HepG2 (cell line): ENCODE results near the gene C20orf204. TPM values are rescaled to one million over a fixed set of nuclear protein-coding genes. Genes with fewer than 3 reads are reported as not detected.

Experiments
- FOSL1 ChIP-seq: sonication (generic); formaldehyde crosslinking; IDR thresholded peaks from 2 replicates; pipeline ENCODE4 v1.9.0; 2021; ENCODE audit warnings: missing genetic modification reagents, borderline replicate concordance
- HBP1 ChIP-seq: IDR thresholded peaks from 2 replicates; pipeline ENCODE4 v1.6.1; 2016; ENCODE audit warnings: low read depth, control low read depth
- IKZF5 ChIP-seq: IDR thresholded peaks from 2 replicates; pipeline ENCODE4 v1.6.1; 2018; ENCODE audit warnings: missing genetic modification reagents, mild to moderate bottlenecking, missing compliant biosample characterization
- LBX2 ChIP-seq: sonication (generic); formaldehyde crosslinking; IDR thresholded peaks from 2 replicates; pipeline ENCODE4 v1.5.0; 2020; ENCODE audit warnings: missing genetic modification reagents, mild to moderate bottlenecking, borderline replicate concordance
- NFKBIZ ChIP-seq: IDR thresholded peaks from 2 replicates; pipeline ENCODE4 v1.6.1; 2018; ENCODE audit warnings: missing genetic modification reagents, missing compliant biosample characterization
- NR3C1 ChIP-seq: sonication (generic); formaldehyde crosslinking; IDR thresholded peaks from 2 replicates; pipeline ENCODE4 v1.4.0; 2020; ENCODE audit warnings: missing genetic modification reagents
- PRDM10 ChIP-seq: sonication (generic); formaldehyde crosslinking; IDR thresholded peaks from 2 replicates; pipeline ENCODE4 v1.4.0; 2020; ENCODE audit warnings: low read depth, missing genetic modification reagents
- RELA ChIP-seq: sonication (generic); formaldehyde crosslinking; IDR thresholded peaks from 2 replicates; pipeline ENCODE4 v1.4.0; 2020; ENCODE audit warnings: missing genetic modification reagents
- RFX3 ChIP-seq: IDR thresholded peaks from 2 replicates; pipeline ENCODE4 v1.6.1; 2016; ENCODE audit warnings: missing biosample characterization, missing genetic modification reagents
- YY1 ChIP-seq: IDR thresholded peaks from 2 replicates; pipeline ENCODE4 v1.6.1; 2011; ENCODE audit warnings: low read length, low read depth, moderate library complexity, mild to moderate bottlenecking; ENCODE audit not compliant: insufficient read depth, insufficient replicate concordance
- ZBTB46 ChIP-seq: sonication (generic); formaldehyde crosslinking; IDR thresholded peaks from 2 replicates; pipeline ENCODE4 v1.4.0; 2020; ENCODE audit warnings: mild to moderate bottlenecking, missing genetic modification reagents, borderline replicate concordance
- ZFP62 ChIP-seq: sonication (generic); formaldehyde crosslinking; IDR thresholded peaks from 2 replicates; pipeline ENCODE4 v1.4.0; 2020; ENCODE audit warnings: missing genetic modification reagents
- ZFX ChIP-seq: sonication (generic); formaldehyde crosslinking; IDR thresholded peaks from 2 replicates; pipeline ENCODE4 v1.4.0; 2020; ENCODE audit warnings: mild to moderate bottlenecking, low read depth, missing genetic modification reagents, moderate library complexity
- ZNF160 ChIP-seq: sonication (generic); formaldehyde crosslinking; IDR thresholded peaks from 2 replicates; pipeline ENCODE4 v1.8.0; 2022; ENCODE audit warnings: mild to moderate bottlenecking, inconsistent platforms, missing genetic modification reagents
- ZNF264 ChIP-seq: sonication (generic); formaldehyde crosslinking; IDR thresholded peaks from 2 replicates; pipeline ENCODE4 v1.4.0; 2020; ENCODE audit warnings: missing genetic modification reagents
- ZNF614 ChIP-seq: IDR thresholded peaks from 2 replicates; pipeline ENCODE4 v1.6.1; 2018; ENCODE audit warnings: missing biosample characterization, missing genetic modification reagents, inconsistent platforms, borderline replicate concordance
- polyA plus RNA-seq, 8 experiments: library from polyadenylated mRNA; depleted of rRNA in 3 of 8; stranded (reverse) in 7 of 8; unstranded in 1 of 8; fragments of >200 nt; fragmentation: Illumina TruSeq in 4 of 8; extraction: Trizol in 4 of 8; gene quantifications; 2 replicates each; pipeline versions ENCODE4 v1.2.1 to v1.2.3, GENCODE V29; 2011 to 2016; ENCODE audit warnings: low read depth in 4 of 8, missing spikeins in 1 of 8, mixed read lengths in 1 of 8; ENCODE audit not compliant: insufficient read depth in 1 of 8
- total RNA-seq, 5 experiments: library from RNA; depleted of rRNA; stranded (reverse); fragments of >200 nt; fragmentation: Illumina TruSeq; extraction: Trizol; gene quantifications; 2 replicates each; pipeline ENCODE4 v1.2.3, GENCODE V29; 2016; ENCODE audit warnings: low read depth in 1 of 5

C20orf204 gene
- total and polyA plus RNA-seq, 2 of the 13 experiments (the other 11 are each of a cell fraction or from before 2014, with no cell fraction given) = 22.1 to 80.0 TPM

- TF ChIP-seq RELA (peak; percentile 90; the same call in 1 of the 2 replicates), ZNF160 (CRISPR knock-in tag) (no peak; the same call in none of the 2 replicates), ZFX (CRISPR knock-in tag) (peak; percentile 99), ZNF264 (CRISPR knock-in tag) (peak; percentile 88), NFKBIZ (CRISPR knock-in tag) (no peak; the same call in none of the 2 replicates), PRDM10 (CRISPR knock-in tag) (peak; percentile 58; the same call in 1 of the 2 replicates), YY1 (peak; percentile 91), ZNF614 (CRISPR knock-in tag) (peak; percentile 86; the same call in 1 of the 2 replicates), HBP1 (peak; percentile 94), RFX3 (0 out of 2 replicates have a peak, but pooled peaks have one; percentile 31), ZFP62 (peak; percentile 100), IKZF5 (peak; percentile 87), FOSL1 (no peak), ZBTB46 (peak; percentile 75; the same call in 1 of the 2 replicates), LBX2 (CRISPR knock-in tag) (peak; percentile 63), NR3C1 (CRISPR knock-in tag) (no peak)
Observed at GRCh38 chr20:64062596-64063388, 26.8 kb downstream of the C20orf204 start, which contains the start of gene TCEA2 (continued).
